H54 (cell line): ENCODE results near the gene MVK.

Experiments used
- DNase-seq: peaks from one replicate; pipeline ENCODE4 v3.0.0; 2011; ENCODE audit warnings: low spot score, mixed read lengths; ENCODE audit not compliant: insufficient read length
- FAIRE-seq: peaks from 3 replicates; lab custom pipeline; 2011; peaks lifted over from hg19 to GRCh38; lab: Jason Lieb, UNC
- POLR2A ChIP-seq: IDR thresholded peaks from 2 replicates; pipeline ENCODE4 v1.6.1; 2011; ENCODE audit warnings: low read depth, mild to moderate bottlenecking, low read length

Gene MVK

DNA sequence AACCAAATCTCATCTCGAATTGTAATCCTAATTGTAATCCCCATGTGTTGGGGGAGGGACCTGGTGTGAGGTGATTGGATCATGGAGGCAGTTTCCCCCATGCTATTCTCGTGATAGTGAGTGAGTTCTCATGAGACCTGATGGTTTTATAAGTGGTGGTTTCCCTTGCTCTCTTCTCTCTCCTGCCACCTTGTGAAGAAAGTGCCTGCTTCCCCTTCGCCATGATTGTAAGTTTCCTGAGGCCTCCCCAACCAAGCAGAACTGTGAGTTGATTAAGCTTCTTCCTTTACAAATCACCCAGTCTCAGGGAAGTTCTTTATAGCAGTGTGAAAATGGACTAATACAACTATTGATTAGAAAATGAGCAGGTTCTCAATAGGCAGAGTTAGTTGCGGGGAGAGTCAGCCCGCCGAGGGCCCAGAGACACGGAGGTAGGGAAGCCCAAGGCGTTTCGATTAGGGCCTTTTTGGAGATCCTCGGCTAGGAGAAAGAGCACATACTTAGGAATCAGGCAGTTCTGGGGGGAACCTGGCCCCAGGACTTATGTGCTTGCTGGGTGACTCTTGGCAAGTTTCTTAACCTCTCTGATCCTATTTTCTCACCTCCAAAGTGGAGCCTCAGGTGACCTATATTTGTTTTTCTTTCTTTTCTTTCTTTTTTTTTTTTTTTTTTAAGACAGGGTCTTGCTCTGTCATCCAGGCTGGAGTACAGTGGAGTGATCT lies 65.7 kb downstream of the MVK start:
- DNase-seq = no peak
- no peak for TF ChIP-seq POLR2A
- no peak for FAIRE-seq

GRCh38 chr12:109640961-109641360 lies 67.4 kb downstream of the MVK start:
- DNase-seq (no peak), FAIRE-seq (no peak)
- no peak for TF ChIP-seq POLR2A

DNA sequence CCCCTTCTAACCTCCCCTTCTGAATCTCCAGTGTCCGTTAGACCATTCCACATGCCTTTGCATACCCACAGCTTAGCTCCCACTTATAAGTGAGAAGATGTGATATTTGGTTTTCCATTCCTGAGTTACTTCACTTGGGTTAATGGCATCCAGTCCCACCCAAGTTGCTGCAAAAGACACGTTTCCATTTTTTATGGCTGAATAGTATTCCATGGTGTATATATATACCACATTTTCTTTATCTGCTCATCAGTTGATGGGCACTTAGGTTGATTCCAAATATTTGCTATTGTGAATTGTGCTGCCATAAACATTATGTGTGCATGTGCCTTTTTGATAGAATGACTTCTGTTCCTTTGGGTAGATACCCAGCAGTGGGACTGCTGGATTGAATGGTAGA lies 67.8 kb downstream of the MVK start:
- no peak for TF ChIP-seq POLR2A
- FAIRE-seq (no peak), DNase-seq (no peak)

DNA sequence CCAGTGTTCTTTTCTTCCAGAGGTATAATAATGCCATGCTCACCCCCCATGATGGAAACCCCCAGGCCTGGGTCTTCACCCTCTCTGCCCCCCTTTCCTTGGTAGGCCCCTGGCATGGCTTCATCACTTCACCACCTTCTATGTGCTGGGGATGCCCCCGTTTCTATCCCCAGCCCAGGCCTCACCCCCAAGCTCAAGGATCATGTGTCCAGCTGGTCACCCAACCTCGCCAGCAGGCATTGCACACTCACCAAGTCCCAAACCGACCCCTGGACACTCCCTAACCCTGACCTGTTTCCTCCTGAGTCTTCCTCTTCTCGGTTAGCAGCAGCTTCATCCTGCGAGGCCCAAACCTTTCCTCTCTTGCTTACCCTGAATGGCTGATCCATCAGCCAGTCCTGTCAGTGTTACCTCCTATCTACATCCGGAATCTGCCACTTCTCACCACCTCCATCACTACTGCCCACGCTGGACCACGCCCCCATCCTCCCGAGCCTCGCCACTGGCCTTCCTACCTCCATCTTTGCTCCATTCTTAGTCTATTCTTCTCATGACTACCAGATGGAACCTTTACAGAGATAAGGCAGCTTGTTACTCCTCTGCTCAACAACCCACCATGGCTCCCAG lies 69.0 kb downstream of the MVK start:
- DNase-seq (no peak), FAIRE-seq (no peak)
- TF ChIP-seq POLR2A = no peak

DNA sequence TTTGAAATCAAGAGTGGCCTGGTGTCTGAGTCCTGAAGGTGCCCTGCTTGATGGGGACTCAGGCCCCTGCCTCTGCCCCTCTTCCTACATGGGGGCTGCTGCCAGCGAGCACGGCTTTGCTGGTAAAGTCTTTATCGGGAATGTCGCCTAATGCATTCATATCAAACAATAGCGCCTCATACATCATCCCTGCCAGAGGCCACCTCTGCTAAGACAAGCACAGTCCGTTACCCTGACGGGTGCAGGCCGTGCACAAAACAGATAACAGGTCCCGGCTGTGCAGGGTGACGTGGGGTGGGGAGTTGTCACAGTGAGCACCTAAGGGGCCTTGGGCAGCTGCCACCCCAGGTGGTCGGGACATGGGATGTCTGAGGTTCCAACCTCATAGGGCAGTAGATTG lies 71.6 kb downstream of the MVK start:
- TF ChIP-seq POLR2A = no peak
- no peak for DNase-seq
- no peak for FAIRE-seq

DNA sequence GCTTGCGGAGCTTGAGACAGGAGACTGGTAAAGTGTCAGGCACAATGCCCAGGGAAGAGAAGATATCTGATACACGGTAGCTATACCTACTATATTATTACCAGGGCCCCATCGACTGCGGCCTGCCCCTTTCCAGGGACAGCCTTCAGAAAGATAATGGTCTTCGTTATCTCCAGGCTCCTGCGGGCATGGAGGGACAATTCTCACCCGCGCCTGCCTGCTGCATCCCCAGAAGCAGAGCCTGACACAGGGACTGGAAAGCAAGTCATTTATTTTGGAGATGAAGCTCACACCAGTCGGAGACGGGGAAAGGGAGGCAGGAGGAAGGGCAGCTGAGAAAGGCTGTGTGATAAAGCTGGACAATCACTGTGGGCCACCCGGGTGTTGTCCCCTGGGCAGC lies 72.1 kb downstream of the MVK start:
- TF ChIP-seq POLR2A = no peak
- FAIRE-seq = no peak
- DNase-seq = no peak
